OCI-LY1 (cell line): ENCODE measurements around the gene RNF150.

Source experiments
- H2AFZ ChIP-seq: fragments of 200-600 bp; sonication (generic), shearing (Covaris generic); 2 replicates; pipeline ENCODE4 v1.6.0; 2014; ENCODE audit warnings: antibody characterized with exemption, mild to moderate bottlenecking, low read length
- H3F3A ChIP-seq: fragments of 200-600 bp; sonication (generic), shearing (Covaris generic); 2 replicates; pipeline ENCODE4 v1.6.0; 2014; ENCODE audit warnings: mild to moderate bottlenecking, antibody characterized with exemption, low read length, moderate library complexity; ENCODE audit not compliant: insufficient read depth
- H3K27ac ChIP-seq: fragments of 200-600 bp; sonication (generic); 2 replicates; pipeline ENCODE4 v1.5.1; 2014; ENCODE audit warnings: low read length, mixed run types, mild to moderate bottlenecking, low read depth; ENCODE audit not compliant: poor library complexity, severe bottlenecking
- H3K27me3 ChIP-seq: fragments of 200-600 bp; sonication (generic); 2 replicates; pipeline ENCODE4 v1.6.0; 2014; ENCODE audit warnings: antibody characterized with exemption, mild to moderate bottlenecking, low read length, moderate library complexity; ENCODE audit not compliant: insufficient read depth
- H3K36me3 ChIP-seq: fragments of 200-600 bp; sonication (generic); 2 replicates; pipeline ENCODE4 v1.6.1; 2014; ENCODE audit warnings: mild to moderate bottlenecking, antibody characterized with exemption, low read length, moderate library complexity, mixed read lengths; ENCODE audit not compliant: insufficient read depth
- H3K4me1 ChIP-seq: fragments of 200-600 bp; sonication (generic); 2 replicates; pipeline ENCODE4 v1.5.1; 2014; ENCODE audit warnings: mild to moderate bottlenecking, low read length, moderate library complexity; ENCODE audit not compliant: insufficient read depth, severe bottlenecking
- H3K4me2 ChIP-seq: fragments of 200-600 bp; sonication (generic), shearing (Covaris generic); 2 replicates; pipeline ENCODE4 v1.6.1; 2014; ENCODE audit warnings: low read length
- H3K4me3 ChIP-seq: fragments of 200-600 bp; sonication (generic); 2 replicates; pipeline ENCODE4 v1.5.1; 2014; ENCODE audit warnings: low read length, low read depth, mild to moderate bottlenecking, mixed read lengths; ENCODE audit not compliant: poor library complexity, severe bottlenecking
- H3K79me2 ChIP-seq: fragments of 200-600 bp; shearing (Covaris generic); 2 replicates; pipeline ENCODE4 v1.6.1; 2016; ENCODE audit warnings: mixed run types, low read length, mixed read lengths; ENCODE audit not compliant: insufficient read depth
- H3K9ac ChIP-seq: fragments of 200-600 bp; sonication (generic), shearing (Covaris generic); 2 replicates; pipeline ENCODE4 v1.6.1; 2014; ENCODE audit warnings: mild to moderate bottlenecking, low read length, mixed read lengths
- H3K9me2 ChIP-seq: fragments of 200-600 bp; sonication (generic), shearing (Covaris generic); 2 replicates; pipeline ENCODE4 v1.6.1; 2014; ENCODE audit warnings: low read depth, mild to moderate bottlenecking, low read length, mixed read lengths
- H3K9me3 ChIP-seq: fragments of 200-600 bp; shearing (Covaris generic); 2 replicates; pipeline ENCODE4 v1.6.1; 2014; ENCODE audit warnings: low read length, mixed read lengths
- H4K20me1 ChIP-seq: fragments of 200-600 bp; sonication (generic), shearing (Covaris generic); 2 replicates; pipeline ENCODE4 v1.6.0; 2016; ENCODE audit warnings: mild to moderate bottlenecking, low read length; ENCODE audit not compliant: insufficient read depth
- EZH2 ChIP-seq: fragments of 200-600 bp; sonication (generic), shearing (Covaris generic); IDR thresholded peaks from 2 replicates; pipeline ENCODE4 v1.8.0; 2017; ENCODE audit warnings: borderline replicate concordance, mixed run types, mild to moderate bottlenecking, antibody characterized with exemption, low read length, moderate library complexity, mixed read lengths
- TF ChIP-seq, protein P1 (sequence below): fragments of 200-600 bp; sonication (generic), shearing (Covaris generic); IDR thresholded peaks from 2 replicates; pipeline ENCODE4 v1.5.1; 2017; ENCODE audit warnings: mild to moderate bottlenecking, antibody characterized with exemption, low read length, moderate library complexity, mixed read lengths

Gene RNF150

DNA sequence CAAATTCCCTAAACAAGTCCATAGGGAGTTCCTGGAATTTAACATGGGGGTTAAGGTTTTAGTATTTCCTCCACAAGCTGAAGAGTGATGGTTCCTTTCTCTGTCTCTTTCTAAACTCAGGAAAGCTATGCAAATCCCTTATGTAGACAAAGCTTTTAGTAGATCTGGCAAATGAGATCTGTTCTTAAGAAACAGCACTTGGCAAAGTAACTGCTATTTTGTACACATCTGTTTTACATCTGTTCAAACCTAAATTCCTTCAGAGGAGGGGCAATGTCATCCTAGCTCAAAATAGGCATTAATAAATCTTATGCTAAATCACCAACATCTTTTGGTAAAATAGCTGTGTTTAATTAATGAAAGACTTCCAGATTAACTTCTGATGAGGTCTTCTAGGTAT, 239.3 kb downstream of the RNF150 start:
- no peaks in the 10 kb centered on the region for H3K27me3 ChIP-seq
- no peaks in the 10 kb centered on the region for H3K79me2 ChIP-seq
- H3K9ac ChIP-seq = no peak overlapping the region

DNA sequence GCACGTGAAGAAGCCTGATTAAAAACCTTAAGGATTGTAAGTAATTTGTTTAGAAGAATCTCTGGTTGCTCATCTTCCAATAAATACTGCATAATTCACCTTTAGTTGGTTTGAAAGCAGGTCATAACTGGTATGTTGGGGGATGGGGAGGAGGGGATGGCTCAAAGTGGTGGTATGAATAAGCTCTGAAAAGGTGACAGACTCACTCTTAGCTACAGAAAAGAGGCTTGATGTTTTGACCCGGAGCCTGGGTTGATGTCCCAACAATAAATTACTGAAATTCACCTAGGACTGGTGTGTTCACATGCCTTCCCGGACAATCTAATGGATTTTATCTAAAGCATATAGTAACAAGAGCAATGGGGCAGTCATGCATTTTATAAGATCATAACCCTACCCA, 245.2 kb downstream of the RNF150 start:
- Histone ChIP-seq H3K4me3 (no peak overlapping the region), H3K4me1 (no peaks in the 10 kb centered on the region), H3K9me2 (no peaks in the 10 kb centered on the region), H3K9me3 (no peaks in the 10 kb centered on the region), H4K20me1 (no peaks in the 10 kb centered on the region), H2AFZ (no peak overlapping the region), H3K79me2 (no peaks in the 10 kb centered on the region), H3F3A (no peaks in the 10 kb centered on the region), H3K27ac (no peak overlapping the region), H3K36me3 (no peaks in the 10 kb centered on the region), H3K4me2 (no peak overlapping the region), H3K9ac (no peak overlapping the region), H3K27me3 (no peaks in the 10 kb centered on the region)
- TF ChIP-seq, protein P1, sequence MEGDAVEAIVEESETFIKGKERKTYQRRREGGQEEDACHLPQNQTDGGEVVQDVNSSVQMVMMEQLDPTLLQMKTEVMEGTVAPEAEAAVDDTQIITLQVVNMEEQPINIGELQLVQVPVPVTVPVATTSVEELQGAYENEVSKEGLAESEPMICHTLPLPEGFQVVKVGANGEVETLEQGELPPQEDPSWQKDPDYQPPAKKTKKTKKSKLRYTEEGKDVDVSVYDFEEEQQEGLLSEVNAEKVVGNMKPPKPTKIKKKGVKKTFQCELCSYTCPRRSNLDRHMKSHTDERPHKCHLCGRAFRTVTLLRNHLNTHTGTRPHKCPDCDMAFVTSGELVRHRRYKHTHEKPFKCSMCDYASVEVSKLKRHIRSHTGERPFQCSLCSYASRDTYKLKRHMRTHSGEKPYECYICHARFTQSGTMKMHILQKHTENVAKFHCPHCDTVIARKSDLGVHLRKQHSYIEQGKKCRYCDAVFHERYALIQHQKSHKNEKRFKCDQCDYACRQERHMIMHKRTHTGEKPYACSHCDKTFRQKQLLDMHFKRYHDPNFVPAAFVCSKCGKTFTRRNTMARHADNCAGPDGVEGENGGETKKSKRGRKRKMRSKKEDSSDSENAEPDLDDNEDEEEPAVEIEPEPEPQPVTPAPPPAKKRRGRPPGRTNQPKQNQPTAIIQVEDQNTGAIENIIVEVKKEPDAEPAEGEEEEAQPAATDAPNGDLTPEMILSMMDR = no peak
- no peak for TF ChIP-seq EZH2

More for the DNA sequence above, 239.3 kb downstream of the RNF150 start:
- Histone ChIP-seq H4K20me1 (no peaks in the 10 kb centered on the region), H3K27ac (no peak overlapping the region), H3K4me2 (no peak overlapping the region), H3K9me2 (no peaks in the 10 kb centered on the region), H2AFZ (no peak overlapping the region), H3F3A (no peaks in the 10 kb centered on the region), H3K4me3 (no peak overlapping the region), H3K36me3 (no peaks in the 10 kb centered on the region), H3K9me3 (no peaks in the 10 kb centered on the region), H3K4me1 (no peaks in the 10 kb centered on the region)
- TF ChIP-seq, protein P1 = no peak
- TF ChIP-seq EZH2 = no peak

DNA sequence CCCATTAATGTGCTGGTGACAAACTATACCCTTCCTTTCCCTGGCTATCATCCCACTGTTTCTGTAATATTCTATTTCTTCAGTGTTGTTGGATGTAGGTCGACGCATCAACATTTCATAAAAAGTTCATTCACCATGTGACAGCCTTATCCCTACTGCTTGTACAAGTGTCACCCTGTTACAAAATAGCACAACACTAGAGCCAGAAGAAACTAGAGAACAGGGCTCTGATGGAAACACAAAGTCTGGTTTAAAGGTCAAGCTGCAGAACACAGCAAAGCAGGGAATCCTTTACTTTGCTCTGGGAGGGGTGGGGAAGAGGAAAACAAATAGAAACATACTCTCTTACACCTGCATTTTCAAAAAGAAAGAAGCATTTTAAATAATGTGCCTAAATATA, 245.8 kb downstream of the RNF150 start:
- H3K36me3 ChIP-seq = no peaks in the 10 kb centered on the region
- no peak overlapping the region for H3K4me3 ChIP-seq
- no peaks in the 10 kb centered on the region for H3K4me1 ChIP-seq
- no peak overlapping the region for H3K27ac ChIP-seq
- no peak for TF ChIP-seq EZH2
- TF ChIP-seq, protein P1 = no peak
- H2AFZ ChIP-seq = no peak overlapping the region
- H4K20me1 ChIP-seq = no peaks in the 10 kb centered on the region
- no peaks in the 10 kb centered on the region for H3F3A ChIP-seq
- H3K79me2 ChIP-seq = no peaks in the 10 kb centered on the region
- no peaks in the 10 kb centered on the region for H3K9me3 ChIP-seq
- no peak overlapping the region for H3K9ac ChIP-seq
- no peaks in the 10 kb centered on the region for H3K9me2 ChIP-seq
- H3K27me3 ChIP-seq = no peaks in the 10 kb centered on the region
- H3K4me2 ChIP-seq = no peak overlapping the region
